A673 (cell line): ENCODE data around the gene SLC12A7. TPM values are rescaled to one million over a fixed set of nuclear protein-coding genes. Genes with fewer than 3 reads are reported as not detected.
"Not testable (repeated sequence)": the region's sequence is repeated elsewhere in the genome, so short reads cannot be mapped to it uniquely, and the experiment has no call there.

Experiments
- BruUV-seq: library from RNA; stranded (reverse); fragments of 400-500 nt; replicated peaks from 2 replicates; lab custom pipeline; 2021; lab: Mats Ljungman, UMichigan
- CTCF ChIA-PET: fragments of 300-600 bp; sonication (Branson Sonifier 250); formaldehyde crosslinking; loops from one replicate; lab custom pipeline; 2022; ENCODE audit warnings: antibody characterized with exemption; lab: Charles Lee
- POLR2A ChIA-PET: fragments of 300-600 bp; sonication (Branson Sonifier 250); formaldehyde crosslinking; loops from one replicate; lab custom pipeline; 2022; ENCODE audit warnings: antibody characterized with exemption; ENCODE audit not compliant: low non-redundant PET; lab: Charles Lee
- DNase-seq: peaks from one replicate; pipeline ENCODE4 v3.0.0-alpha.2; 2015; ENCODE audit warnings: low spot score
- H3K27ac ChIP-seq: fragments of 200-600 bp; sonication (generic); 2 replicates; pipeline ENCODE4 v1.5.1; 2016; ENCODE audit warnings: mixed run types, low read depth, mild to moderate bottlenecking, mixed read lengths, antibody characterized with exemption, low read length; ENCODE audit not compliant: poor library complexity, severe bottlenecking
- H3K27me3 ChIP-seq: fragments of 200-600 bp; sonication (generic); replicated peaks from 2 replicates; pipeline ENCODE4 v1.6.1; 2017; ENCODE audit warnings: mixed run types, low read depth, mild to moderate bottlenecking, mixed read lengths, antibody characterized with exemption, low read length; ENCODE audit not compliant: insufficient read depth, poor library complexity
- H3K36me3 ChIP-seq: fragments of 200-600 bp; sonication (generic); 2 replicates; pipeline ENCODE4 v1.6.1; 2016; ENCODE audit warnings: mixed run types, mild to moderate bottlenecking, mixed read lengths, antibody characterized with exemption, low read length; ENCODE audit not compliant: insufficient read depth, poor library complexity, severe bottlenecking
- H3K4me1 ChIP-seq: fragments of 200-600 bp; sonication (generic); 2 replicates; pipeline ENCODE4 v1.6.1; 2017; ENCODE audit warnings: mixed run types, mild to moderate bottlenecking, mixed read lengths, antibody characterized with exemption, low read length; ENCODE audit not compliant: insufficient read depth, poor library complexity, severe bottlenecking
- H3K4me3 ChIP-seq: fragments of 200-600 bp; sonication (generic); 2 replicates; pipeline ENCODE4 v1.5.1; 2016; ENCODE audit warnings: low read depth, mixed run types, mild to moderate bottlenecking, mixed read lengths, low read length; ENCODE audit not compliant: poor library complexity, severe bottlenecking
- H3K9me3 ChIP-seq: fragments of 200-600 bp; sonication (generic); 2 replicates; pipeline ENCODE4 v1.6.1; 2016; ENCODE audit warnings: mixed run types, low read depth, mild to moderate bottlenecking, mixed read lengths, antibody characterized with exemption, low read length; ENCODE audit not compliant: poor library complexity, severe bottlenecking
- EZH2 ChIP-seq: fragments of 200-600 bp; sonication (generic); IDR thresholded peaks from 2 replicates; pipeline ENCODE4 v1.6.1; 2017; ENCODE audit warnings: borderline replicate concordance, low read depth, mild to moderate bottlenecking, mixed read lengths, antibody characterized with exemption, low read length; ENCODE audit not compliant: poor library complexity, severe bottlenecking
- intact Hi-C: fragments of 100-400 bp; cut with micrococcal nuclease; formaldehyde crosslinking; loops from one replicate; pipeline ENCODE4 v1.10.0; 2022; ENCODE audit not compliant: unreplicated experiment
- microRNA-seq: library from miRNA; unstranded; fragments of <30 nt; microRNA quantifications from one replicate; pipeline ENCODE4 v1.2.0, GENCODE V29; 2021
- total RNA-seq: library from RNA; stranded (reverse); gene quantifications from 2 replicates; pipeline ENCODE4 v1.2.3, GENCODE V29; 2021
- TF ChIP-seq, protein P1 (sequence below): fragments of 300-800, 200-600 bp; sonication (generic); conservative IDR thresholded peaks from 2 replicates; pipeline ENCODE4 v1.5.1; 2017; ENCODE audit warnings: low read depth, mild to moderate bottlenecking, antibody characterized with exemption, low read length, moderate library complexity, mixed read lengths

Gene SLC12A7
- total RNA-seq, 1 experiment from 2014 or later = 45.2 TPM

DNA sequence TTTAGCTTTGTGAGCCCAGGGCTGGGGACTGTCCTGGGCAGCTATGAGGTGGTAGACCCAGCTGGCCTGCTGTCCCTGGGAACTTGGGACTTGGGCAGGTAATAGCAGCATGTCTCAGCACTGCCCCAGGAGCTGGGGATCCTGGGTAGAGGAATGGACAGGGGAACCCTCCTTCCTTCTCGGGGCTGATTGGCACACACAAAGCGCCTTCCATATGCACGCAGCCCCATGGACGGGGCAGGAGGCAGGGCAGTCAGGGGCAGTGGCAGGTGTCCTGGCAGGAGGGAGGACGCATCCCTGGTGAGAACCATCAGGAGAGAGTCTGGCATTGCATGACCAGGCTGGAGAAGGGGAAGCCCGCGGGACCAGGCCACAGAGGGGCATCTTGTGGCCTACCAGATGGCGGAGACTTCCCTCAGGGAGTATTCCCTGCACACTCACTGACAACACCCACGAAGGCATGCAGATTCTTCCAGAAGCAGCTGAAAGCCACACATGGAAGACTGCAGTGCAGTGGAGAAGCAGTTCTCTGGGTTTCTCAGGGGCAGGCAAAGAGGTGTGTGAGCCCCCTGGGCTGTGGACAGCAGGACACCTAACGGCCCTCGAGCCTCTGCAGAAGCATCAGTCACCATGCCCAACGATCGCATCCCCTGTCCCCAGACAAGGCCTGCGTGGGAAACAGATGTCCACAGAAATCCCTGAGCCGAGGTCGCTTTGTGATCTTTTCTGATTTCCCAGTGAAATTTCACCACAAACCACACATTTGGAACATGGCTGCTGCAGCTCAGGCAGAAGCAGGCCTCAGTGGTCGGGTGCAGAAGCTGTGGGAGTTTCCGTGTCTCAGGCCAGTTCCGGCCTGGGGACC is 110.2 kb downstream of the SLC12A7 start:
- POLR2A ChIA-PET = no interaction called here
- no peak overlapping the region for H3K27ac ChIP-seq
- no peaks in the 10 kb centered on the region for H3K9me3 ChIP-seq
- no TSS peak for BruUV-seq
- CTCF ChIA-PET = no interaction called here
- intact Hi-C loops = no loop called here
- no peak for DNase-seq
- no peaks in the 10 kb centered on the region for H3K36me3 ChIP-seq
- peaks cover 33% of the 10 kb centered on the region for H3K4me1 ChIP-seq
- H3K27me3 ChIP-seq = no peaks in the 10 kb centered on the region
- TF ChIP-seq, protein P1, sequence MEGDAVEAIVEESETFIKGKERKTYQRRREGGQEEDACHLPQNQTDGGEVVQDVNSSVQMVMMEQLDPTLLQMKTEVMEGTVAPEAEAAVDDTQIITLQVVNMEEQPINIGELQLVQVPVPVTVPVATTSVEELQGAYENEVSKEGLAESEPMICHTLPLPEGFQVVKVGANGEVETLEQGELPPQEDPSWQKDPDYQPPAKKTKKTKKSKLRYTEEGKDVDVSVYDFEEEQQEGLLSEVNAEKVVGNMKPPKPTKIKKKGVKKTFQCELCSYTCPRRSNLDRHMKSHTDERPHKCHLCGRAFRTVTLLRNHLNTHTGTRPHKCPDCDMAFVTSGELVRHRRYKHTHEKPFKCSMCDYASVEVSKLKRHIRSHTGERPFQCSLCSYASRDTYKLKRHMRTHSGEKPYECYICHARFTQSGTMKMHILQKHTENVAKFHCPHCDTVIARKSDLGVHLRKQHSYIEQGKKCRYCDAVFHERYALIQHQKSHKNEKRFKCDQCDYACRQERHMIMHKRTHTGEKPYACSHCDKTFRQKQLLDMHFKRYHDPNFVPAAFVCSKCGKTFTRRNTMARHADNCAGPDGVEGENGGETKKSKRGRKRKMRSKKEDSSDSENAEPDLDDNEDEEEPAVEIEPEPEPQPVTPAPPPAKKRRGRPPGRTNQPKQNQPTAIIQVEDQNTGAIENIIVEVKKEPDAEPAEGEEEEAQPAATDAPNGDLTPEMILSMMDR = no peak
- no peak for TF ChIP-seq EZH2
- H3K4me3 ChIP-seq = no peak overlapping the region

GRCh38 chr5:1000831-1001230 is 111.0 kb downstream of the SLC12A7 start:
- H3K27ac ChIP-seq, H3K36me3 ChIP-seq, H3K9me3 ChIP-seq, POLR2A ChIA-PET, H3K4me3 ChIP-seq, CTCF ChIA-PET, DNase-seq, BruUV-seq, H3K27me3 ChIP-seq, intact Hi-C loops: not testable (repeated sequence)
- peaks cover 33% of the 10 kb centered on the region for H3K4me1 ChIP-seq

Small RNA genes lying within 50 kb of the gene (microRNA-seq; reads per million reads assigned to microRNA genes)
- not detected for gene MIR4635

Other genes with a start within 250 kb of the SLC12A7 start
- 73.7 and 76.5 TPM in 2 replicates for gene BRD9, start 219.3 kb downstream of the SLC12A7 start, total RNA-seq
- gene TRIP13, start 219.2 kb downstream of the SLC12A7 start, total RNA-seq = 64.6 and 69.1 TPM in 2 replicates
- 22.9 and 23.5 TPM in 2 replicates for gene NKD2, start 103.3 kb downstream of the SLC12A7 start, total RNA-seq
- gene SLC6A19, start 89.5 kb upstream of the SLC12A7 start, total RNA-seq = not detected in 2 replicates
- gene SLC6A18, start 113.3 kb upstream of the SLC12A7 start, total RNA-seq = not detected in 2 replicates
- gene TERT, start 183.0 kb upstream of the SLC12A7 start, total RNA-seq = 14.2 and 17.1 TPM in 2 replicates
- gene CLPTM1L, start 233.0 kb upstream of the SLC12A7 start, total RNA-seq = 128 and 146 TPM in 2 replicates